HEK293T (cell line): ENCODE data around the gene CCDC182.

Source experiments
- CTCF ChIA-PET: fragments of 350-600 bp; formaldehyde crosslinking; extraction: SDS; loops from one replicate; lab custom pipeline; 2021; ENCODE audit warnings: antibody characterized with exemption, inconsistent platforms; lab: Yijun Ruan, JAX
- POLR2A ChIA-PET: fragments of 350-600 bp; formaldehyde crosslinking; extraction: SDS; loops from one replicate; lab custom pipeline; 2020; ENCODE audit warnings: antibody characterized with exemption, inconsistent platforms; lab: Yijun Ruan, JAX
- DNase-seq: peaks from one replicate; pipeline ENCODE4 v3.0.0; 2012; ENCODE audit warnings: mixed read lengths; ENCODE audit errors: extremely low spot score
- ARNT ChIP-seq: fragments of 450-650 bp; IDR thresholded peaks from 2 replicates; pipeline ENCODE4 v1.6.1; 2017; ENCODE audit warnings: mild to moderate bottlenecking
- BHLHE40 ChIP-seq: fragments of 450-650 bp; IDR thresholded peaks from 2 replicates; pipeline ENCODE4 v1.6.1; 2016; ENCODE audit warnings: mild to moderate bottlenecking, moderate library complexity, borderline replicate concordance
- CTBP1 ChIP-seq: fragments of 450-650 bp; IDR thresholded peaks from 2 replicates; pipeline ENCODE4 v1.6.1; 2016; ENCODE audit warnings: borderline replicate concordance
- ELF4 ChIP-seq: fragments of 450-650 bp; IDR thresholded peaks from 2 replicates; pipeline ENCODE4 v1.6.1; 2017; ENCODE audit warnings: antibody characterized with exemption
- FOXA1 ChIP-seq: fragments of 450-650 bp; IDR thresholded peaks from 2 replicates; pipeline ENCODE4 v1.6.1; 2016; ENCODE audit warnings: mild to moderate bottlenecking
- FOXK2 ChIP-seq: fragments of 450-650 bp; IDR thresholded peaks from 2 replicates; pipeline ENCODE4 v1.6.1; 2016; ENCODE audit warnings: mild to moderate bottlenecking
- FOXM1 ChIP-seq: fragments of 450-650 bp; IDR thresholded peaks from 2 replicates; pipeline ENCODE4 v1.6.1; 2017; ENCODE audit warnings: mild to moderate bottlenecking, borderline replicate concordance
- HDGF ChIP-seq: fragments of 450-650 bp; IDR thresholded peaks from 2 replicates; pipeline ENCODE4 v1.6.1; 2017; ENCODE audit warnings: antibody characterized with exemption, borderline replicate concordance
- L3MBTL2 ChIP-seq: fragments of 450-650 bp; conservative IDR thresholded peaks from 2 replicates; pipeline ENCODE4 v1.6.1; 2016; ENCODE audit warnings: mild to moderate bottlenecking
- LEF1 ChIP-seq: fragments of 450-650 bp; IDR thresholded peaks from 2 replicates; pipeline ENCODE4 v1.6.1; 2017; ENCODE audit warnings: mild to moderate bottlenecking, borderline replicate concordance
- NFRKB ChIP-seq: fragments of 450-650 bp; IDR thresholded peaks from 2 replicates; pipeline ENCODE4 v1.6.1; 2016; ENCODE audit warnings: mild to moderate bottlenecking, moderate library complexity
- PKNOX1 ChIP-seq: fragments of 450-650 bp; IDR thresholded peaks from 2 replicates; pipeline ENCODE4 v1.6.1; 2016
- SP1 ChIP-seq: fragments of 450-650 bp; IDR thresholded peaks from 2 replicates; pipeline ENCODE4 v1.6.1; 2017
- SUZ12 ChIP-seq: fragments of 450-650 bp; IDR thresholded peaks from 2 replicates; pipeline ENCODE4 v1.6.1; 2016; ENCODE audit warnings: mild to moderate bottlenecking
- TARDBP ChIP-seq: fragments of 450-650 bp; IDR thresholded peaks from 2 replicates; pipeline ENCODE4 v1.6.1; 2016
- ZNF384 ChIP-seq: fragments of 450-650 bp; IDR thresholded peaks from 2 replicates; pipeline ENCODE4 v1.6.1; 2016

The CCDC182 gene

GRCh38 chr17:57782647-57783337 is 37.7 kb upstream of the CCDC182 start:
- TF ChIP-seq NFRKB (no peak), FOXM1 (no peak), ZNF384 (no peak), LEF1 (no peak), BHLHE40 (no peak), PKNOX1 (no peak), CTBP1 (no peak)
- DNase-seq: no peak
- CTCF ChIA-PET: interaction anchor here (0.6 to 2.5 kb wide), 30 partner anchors 7 to 664 kb away, joined by 3 to 19 read pairs (median 5); no protein-coding TSS in a partner anchor
- POLR2A ChIA-PET: interaction anchor here (0.6 to 1.4 kb wide), 3 partner anchors 16 to 72 kb away, joined by 3 to 4 read pairs (median 3); no protein-coding TSS in a partner anchor

- CTCF ChIA-PET: interaction anchor here (0.8 to 2.5 kb wide), 4 partner anchors 12 to 653 kb away, joined by 3 to 11 read pairs (median 6); no protein-coding TSS in a partner anchor
- POLR2A ChIA-PET: no interaction called here
- DNase-seq: no peak
- TF ChIP-seq ZNF384 (no peak), SUZ12 (no peak), TARDBP (no peak), LEF1 (no peak), PKNOX1 (no peak), HDGF (no peak)
Observed at GRCh38 chr17:57782062-57782490, 37.0 kb upstream of the CCDC182 start.

- no peak for DNase-seq
- TF ChIP-seq FOXM1 (no peak), CTBP1 (no peak), NFRKB (no peak), L3MBTL2 (no peak), ARNT (no peak), PKNOX1 (no peak), ZNF384 (no peak), FOXK2 (no peak), BHLHE40 (no peak)
- ChIA-PET POLR2A (no interaction called here), CTCF (interaction anchor here (1.1 kb wide), 2 partner anchors 51 to 652 kb away, joined by 3 to 5 read pairs; no protein-coding TSS in a partner anchor)
Observed at GRCh38 chr17:57781386-57782061, 36.4 kb upstream of the CCDC182 start.

- TF ChIP-seq NFRKB (no peak), SP1 (no peak), ELF4 (no peak), LEF1 (no peak), ARNT (no peak), PKNOX1 (no peak), FOXK2 (no peak), TARDBP (no peak), CTBP1 (no peak), SUZ12 (no peak), HDGF (no peak), ZNF384 (no peak), FOXA1 (no peak), BHLHE40 (no peak)
- ChIA-PET CTCF (interaction anchor here (0.6 kb wide), 1 partner anchor 60 kb away, joined by 3 read pairs; no protein-coding TSS in a partner anchor), POLR2A (no interaction called here)
- DNase-seq: no peak
Observed at GRCh38 chr17:57779706-57780105, 34.6 kb upstream of the CCDC182 start.

- ChIA-PET POLR2A (no interaction called here), CTCF (no interaction called here)
- TF ChIP-seq PKNOX1 (no peak), BHLHE40 (no peak), NFRKB (no peak), SP1 (no peak), CTBP1 (no peak), TARDBP (no peak), ELF4 (no peak), SUZ12 (no peak), HDGF (no peak), FOXK2 (no peak), L3MBTL2 (no peak), FOXM1 (no peak), ZNF384 (no peak)
- DNase-seq: no peak
Observed at GRCh38 chr17:57778306-57778705, 33.2 kb upstream of the CCDC182 start.
